HG02571 (cell line): ENCODE measurements around the gene PTPRN2.

Source experiments
- ATAC-seq: cut with Tn5 transposase; IDR thresholded peaks from one replicate; pipeline ENCODE4 v1.9.1; 2021; ENCODE audit warnings: mild to moderate bottlenecking, moderate library complexity; ENCODE audit not compliant: unreplicated experiment

Gene PTPRN2

DNA sequence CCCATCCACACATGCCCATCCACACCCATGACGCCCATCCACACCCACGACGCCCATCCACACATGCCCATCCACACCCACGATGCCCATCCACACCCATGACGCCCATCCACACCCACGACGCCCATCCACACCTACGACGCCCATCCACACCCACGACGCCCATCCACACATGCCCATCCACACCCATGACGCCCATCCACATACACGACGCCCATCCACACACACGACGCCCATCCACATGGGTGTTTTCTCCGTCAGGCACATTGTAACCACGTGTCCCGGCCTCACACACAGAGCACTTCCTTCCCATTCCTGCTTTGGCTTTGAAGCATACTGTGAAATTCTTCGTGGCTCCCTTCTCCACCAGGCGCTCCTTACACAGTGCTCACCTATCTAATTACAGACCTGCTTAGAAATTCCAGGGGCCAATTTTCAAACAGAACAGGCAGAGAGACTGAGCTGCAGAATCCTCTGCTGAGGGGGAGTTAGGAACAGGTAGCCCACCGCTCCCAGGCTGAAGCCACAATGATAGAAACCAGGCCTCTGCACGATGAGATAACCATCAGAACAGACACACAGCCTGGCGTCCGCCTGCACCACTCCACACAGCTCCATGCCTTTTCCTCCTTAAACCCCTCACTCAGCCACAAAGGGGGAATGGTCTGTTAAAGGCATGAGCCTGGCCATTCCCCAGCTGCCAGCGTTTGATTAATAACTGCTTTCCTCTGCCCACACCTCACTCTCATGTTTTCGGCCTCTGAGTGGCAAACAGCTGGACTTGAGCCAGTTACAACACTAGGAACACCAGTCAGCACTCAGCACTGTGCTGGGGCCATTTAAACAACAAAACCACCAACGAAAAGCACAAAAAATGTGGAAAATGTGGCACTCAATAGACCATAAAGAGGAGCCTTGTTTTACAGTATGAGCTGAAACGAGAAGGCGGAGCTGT, 501.6 kb downstream of the PTPRN2 start:
- ATAC-seq = no peak

DNA sequence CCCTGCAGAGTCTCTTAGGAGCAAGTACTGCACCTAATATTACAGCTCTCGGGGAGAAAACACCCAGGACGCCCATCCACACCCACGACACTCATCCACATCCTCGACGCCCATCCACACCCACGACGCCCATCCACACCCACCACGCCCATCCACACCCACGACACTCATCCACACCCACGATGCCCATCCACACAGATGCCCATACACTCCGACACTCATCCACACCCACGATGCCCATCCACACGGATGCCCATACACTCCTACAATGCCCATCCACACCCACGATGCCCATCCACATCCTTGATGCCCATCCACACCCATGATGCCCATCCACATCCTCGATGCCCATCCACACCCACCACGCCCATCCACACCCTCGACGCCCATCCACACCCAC, 503.1 kb downstream of the PTPRN2 start:
- no peak for ATAC-seq

DNA sequence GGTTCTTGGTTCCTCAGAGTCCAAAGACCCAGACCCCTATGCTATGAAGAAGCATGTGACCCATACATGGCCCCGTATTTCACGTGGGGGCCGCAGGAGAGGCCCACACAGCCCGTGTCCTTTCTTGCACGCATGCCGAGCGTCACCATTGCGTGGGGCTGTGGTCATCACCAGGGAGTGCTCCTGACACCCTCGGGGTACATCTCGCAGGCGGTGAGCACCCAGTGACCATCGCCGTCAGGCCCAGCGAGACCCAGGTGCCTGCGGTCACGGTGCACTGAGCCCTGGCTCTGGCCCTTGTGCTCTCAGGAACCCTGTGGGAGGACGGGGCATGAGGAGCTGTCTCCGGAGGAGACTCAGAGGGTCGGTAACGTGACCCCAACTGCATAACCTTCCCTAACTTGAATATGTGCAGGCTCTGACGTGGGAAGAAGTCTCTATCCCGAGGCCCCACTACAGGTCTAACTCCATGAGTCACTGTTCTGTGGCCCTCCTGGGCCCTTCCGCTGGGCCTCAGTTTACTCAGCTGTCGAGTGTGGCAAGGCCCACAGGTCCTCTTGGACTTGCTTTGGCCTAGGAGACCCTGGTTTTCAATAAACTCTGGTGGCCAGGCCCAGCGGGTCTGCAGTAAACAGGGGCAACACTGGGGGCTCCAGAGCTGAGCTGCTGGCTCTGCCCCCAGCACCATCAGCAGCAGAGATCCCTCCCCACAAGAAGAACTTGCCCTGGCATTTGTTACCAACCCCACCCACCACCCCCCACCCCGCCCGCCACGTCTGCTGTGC, 503.9 kb downstream of the PTPRN2 start:
- ATAC-seq = no peak

DNA sequence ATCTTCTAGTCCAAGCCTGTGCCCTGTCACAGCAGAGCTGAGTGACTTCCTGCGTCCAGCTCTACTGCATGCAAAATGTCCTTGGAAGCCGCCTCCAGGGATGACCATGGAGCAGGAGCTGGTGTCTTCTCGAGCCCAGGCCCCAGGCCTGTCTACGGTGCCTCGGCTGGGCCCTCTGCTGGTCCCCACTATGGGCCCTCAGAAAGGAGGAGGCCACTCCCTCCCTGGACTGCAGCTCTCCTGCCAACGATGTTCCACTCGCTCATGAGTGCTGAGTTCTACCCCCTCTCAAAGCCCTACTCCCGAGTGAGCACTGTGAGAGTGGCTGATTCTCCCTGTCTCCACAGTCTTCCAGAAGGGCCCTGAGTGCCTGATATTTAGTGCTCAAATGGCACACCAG, 504.9 kb downstream of the PTPRN2 start:
- ATAC-seq = no peak

DNA sequence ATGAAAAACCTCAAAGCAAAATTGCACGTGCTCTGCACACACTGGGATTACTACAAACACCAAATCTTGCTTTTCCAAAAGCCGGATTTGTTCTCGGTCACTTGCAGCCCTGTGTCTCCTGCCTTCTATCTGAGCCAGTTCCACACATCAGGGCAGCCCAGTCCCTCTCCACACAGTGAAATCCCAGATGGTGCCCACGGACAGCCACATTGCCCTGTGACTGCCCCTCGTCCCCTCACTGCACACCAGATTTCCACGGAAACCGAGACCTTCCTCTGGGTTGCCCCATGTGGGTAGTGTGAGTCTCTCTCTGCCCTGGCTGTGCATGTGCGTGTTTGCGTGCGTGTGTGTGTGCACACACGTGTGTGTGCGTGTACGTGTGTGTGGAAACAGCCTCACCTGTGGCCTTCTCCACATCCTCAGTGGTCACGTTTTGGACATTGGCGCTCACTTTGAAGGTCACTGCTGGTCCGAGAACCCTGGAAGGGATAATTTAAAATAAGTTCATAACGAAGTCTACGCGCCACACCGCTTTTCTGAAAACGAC, 506.7 kb downstream of the PTPRN2 start:
- no peak for ATAC-seq

DNA sequence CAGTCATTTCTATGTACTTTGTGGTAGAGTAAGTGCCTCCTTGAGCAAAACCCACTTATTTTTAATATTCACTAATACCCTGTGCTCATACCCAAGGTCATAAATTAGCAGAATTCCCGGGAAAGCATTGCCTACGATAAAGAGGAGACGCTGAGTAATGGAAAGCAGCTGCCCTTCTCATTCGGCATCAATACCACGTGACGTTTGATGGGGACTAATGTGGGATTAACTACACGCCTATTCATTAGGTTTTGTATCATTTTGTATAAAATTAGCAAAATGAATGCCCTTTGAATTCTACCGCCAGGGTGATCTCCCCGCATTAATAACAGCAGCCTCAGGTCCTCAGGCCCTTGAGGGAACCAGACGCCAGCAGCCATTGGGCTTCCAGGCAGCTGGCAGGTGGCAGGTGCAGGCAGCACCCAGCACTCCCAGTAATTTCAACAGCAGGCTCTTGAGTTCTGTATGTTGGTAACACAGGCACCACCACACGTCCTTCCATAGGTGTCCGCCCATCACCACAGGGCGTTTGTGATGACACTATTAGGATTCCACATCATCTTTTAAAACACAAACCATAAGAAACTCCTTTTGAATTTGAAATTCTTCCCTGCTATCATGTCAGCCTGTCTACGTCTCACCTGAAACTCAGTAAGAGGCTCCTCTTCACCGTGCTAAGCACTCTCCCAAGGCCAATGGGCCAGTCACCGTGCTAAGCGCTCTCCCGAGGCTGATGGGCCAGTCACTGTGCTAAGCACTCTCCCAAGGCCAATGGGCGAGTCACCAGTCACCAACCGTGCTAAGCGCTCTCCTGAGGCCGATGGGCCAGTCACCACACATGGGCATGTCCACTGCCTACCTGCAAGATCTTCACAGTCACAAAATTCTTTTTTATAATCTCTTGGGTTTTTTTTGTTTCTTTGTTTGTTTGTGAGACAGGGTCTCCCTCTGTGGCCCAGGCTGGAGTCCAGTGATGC, 509.4 kb downstream of the PTPRN2 start:
- ATAC-seq = no peak

DNA sequence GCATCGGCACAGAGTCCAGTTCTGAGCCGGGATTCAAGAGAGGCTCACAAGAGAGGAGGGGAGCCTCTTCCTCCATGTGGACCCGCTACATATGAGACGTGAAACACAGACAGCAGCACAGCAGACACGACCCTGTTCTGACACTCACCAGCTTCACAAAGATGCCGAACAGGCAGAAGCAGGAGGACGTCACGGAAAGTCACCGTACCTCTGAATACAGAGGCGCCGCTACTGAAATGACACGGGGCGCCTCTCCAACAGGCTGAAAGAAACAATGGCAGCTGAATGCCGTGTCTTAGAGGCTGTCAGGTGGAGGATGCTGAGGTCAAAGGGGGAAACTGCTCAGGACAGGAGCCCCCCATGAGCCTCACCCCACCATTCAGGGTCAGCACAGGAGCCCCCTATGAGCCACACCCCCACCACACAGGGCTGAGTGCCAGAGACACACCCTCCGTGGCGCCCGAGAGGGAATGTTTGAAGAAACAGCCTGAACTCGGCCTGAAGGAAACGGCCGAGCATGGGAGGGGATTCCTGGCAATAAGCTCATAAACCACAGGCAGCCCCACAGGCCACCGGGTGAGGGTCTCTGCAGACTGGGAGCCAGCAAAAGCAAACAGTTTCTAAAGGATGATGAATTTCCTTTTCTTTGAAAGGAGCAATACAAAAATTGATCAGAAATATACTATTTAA, 510.3 kb downstream of the PTPRN2 start:
- no peak for ATAC-seq

DNA sequence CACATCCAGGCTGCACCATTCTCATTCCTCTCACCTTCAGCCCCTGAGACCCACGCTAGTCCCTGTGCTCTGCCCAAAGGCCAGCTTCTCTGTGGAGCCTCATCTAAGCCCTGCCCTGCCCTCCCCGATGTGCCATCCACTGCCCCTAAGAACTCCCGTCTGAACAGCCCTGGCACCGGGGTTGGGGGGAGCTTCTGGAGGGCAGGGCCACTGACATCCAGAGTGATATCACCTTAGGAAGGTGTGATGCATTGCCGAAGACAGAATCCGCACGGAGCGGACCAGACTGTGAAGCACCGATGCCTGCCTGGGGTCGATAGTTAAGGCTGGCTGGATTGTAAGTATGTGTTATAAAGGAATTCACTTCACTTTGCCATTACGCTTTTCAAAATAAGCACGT, 511.0 kb downstream of the PTPRN2 start:
- no peak for ATAC-seq

DNA sequence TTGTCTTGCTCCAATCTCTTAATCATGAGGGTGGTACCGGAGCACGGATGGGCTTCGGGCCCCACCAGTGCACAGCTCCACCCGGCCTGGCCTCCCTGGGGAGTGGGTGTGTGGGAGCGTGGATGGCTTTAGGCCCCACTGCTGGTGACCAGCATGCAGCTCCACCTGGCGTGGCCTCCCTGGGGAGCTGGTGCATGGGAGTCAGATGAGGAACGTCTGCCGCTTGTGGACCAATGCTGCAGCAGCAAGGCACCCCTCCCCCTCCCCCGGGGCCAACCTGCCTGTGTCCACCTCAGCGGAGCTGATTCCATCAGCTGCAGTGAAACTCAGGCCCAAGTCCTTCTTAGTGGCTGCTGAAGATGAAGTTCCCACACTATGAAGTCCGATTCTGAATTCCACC, 511.4 kb downstream of the PTPRN2 start:
- no peak for ATAC-seq

DNA sequence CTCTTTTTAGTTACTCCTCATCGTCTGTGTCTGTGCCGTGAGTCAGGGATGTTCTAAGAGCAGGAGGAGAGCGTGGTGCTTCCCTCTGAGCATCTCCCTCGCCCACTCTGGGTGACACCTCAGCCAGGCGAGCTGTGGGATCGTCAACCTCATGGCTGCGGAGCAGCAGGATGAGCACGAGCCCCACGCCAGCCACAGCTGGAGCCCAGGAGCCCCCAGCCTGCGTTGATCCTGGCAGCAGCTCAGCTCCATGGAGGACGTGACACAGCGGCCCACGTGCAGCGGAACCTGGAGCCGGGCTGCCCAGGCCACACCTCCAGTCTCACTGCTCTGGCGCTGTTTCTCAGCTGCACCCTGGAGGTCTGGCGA, 512.0 kb downstream of the PTPRN2 start:
- no peak for ATAC-seq

DNA sequence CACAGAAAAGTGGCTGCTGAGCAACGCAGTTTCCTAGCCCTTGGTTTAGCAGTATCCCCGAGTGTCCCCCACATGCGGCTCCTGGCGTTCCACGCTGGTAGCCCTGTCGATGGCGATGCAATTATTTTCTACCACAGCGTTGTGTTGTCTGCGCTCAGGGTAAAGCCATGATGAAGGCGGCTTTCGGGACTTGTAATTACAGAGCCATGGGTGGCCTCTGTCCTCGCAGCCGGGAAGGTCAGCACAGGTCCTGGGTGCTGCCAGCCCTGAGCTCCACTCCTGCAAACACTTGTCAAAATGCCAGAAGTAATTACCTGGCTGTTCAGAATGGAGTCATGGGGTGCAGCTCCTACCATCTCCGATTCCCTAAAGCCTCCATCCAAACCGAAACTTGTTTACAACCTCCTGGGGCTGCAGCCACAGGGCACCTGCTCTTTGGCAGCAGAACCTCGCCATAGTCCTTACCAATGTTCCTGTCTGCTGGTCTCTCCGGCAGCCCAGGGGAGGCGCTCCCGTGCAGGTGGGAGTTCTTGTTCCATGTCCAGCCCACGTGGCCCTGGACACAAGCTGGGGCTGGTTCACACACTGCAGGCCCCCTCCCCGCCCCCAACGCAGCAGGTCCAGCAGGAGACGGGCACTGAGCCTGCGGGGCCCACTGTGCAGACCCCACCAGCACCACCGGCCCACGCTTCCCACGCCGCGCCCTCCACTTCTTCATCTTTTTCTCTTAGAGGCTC, 512.6 kb downstream of the PTPRN2 start:
- no peak for ATAC-seq

DNA sequence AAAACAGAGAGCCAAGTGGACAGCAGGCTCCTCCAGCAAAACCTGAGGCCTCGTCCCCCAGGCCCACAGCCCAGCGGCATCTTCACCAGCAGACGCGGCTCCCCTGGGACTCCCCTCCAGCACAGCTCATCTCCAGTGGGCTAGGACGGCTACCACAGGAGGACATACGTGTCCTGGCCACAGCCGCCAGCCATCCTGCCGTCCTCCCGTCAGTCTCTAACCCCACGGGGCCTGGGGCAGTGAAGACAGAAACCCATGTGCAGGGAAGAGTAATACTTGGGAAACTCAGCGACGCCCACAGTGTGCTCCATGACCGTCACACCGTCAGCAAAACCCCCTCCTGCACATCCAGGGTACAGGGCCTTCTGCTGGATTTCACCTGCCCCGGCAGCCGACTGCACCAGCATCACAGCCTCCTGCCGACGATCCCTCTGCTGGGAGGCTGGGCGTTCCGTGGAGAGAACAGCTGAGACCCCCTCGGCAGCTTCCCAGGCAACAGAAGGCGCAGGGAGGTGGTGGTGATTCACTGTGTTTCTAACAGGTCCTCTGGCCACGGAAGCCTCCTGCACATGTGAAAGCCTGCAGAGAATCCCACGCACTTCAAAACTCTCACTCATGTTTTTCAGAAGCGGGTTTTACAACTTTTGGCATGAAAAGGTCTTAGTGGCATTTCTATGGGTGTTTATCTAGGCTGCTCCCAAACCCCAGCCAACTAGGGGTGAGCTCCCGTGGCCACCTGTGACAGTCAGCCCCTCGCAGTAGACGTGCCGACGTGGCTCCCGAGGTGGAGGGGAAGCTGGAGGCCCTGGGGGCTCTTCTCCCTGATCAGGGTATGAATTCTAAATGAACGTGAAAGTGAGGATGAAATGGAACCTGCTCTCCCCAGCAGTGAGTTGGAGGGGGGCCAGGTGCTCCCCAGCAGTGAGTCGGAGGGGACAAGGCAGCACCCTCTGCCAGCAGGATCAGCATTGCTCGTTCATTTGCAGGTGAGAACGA, 513.5 kb downstream of the PTPRN2 start:
- no peak for ATAC-seq

DNA sequence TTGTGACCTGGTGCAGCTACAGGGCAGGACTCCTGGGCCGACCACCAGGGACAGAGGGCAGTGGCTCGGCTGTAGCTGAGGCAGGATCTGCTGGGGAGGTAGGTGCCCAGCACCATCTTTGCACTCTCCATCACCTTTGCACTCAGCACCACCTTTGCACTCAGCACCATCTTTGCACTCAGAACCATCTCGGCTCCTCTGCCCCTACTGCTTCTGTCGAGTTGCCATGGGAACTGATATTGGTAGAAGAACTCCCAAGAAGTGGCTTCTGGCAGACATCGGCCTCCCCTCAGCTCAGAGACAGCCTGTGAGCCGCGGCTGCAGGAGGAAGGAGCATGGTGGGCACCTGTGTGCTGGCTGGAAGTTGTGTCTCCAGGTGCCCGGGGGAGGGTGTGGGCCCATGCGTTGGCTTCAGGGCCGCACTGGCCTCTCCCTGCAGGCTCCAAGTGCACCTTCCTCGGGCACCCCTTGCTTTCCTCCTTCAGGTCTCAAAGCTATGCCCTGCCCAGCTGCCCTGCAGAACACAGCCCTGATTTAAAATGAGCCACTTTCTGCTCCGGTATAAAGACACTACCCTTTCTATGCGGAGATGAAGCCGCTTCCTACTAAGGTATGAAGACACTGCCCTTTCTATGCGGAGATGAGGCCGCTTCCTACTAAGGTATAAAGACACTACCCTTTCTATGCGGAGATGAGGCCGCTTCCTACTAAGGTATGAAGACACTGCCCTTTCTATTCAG, 514.5 kb downstream of the PTPRN2 start:
- no peak for ATAC-seq

DNA sequence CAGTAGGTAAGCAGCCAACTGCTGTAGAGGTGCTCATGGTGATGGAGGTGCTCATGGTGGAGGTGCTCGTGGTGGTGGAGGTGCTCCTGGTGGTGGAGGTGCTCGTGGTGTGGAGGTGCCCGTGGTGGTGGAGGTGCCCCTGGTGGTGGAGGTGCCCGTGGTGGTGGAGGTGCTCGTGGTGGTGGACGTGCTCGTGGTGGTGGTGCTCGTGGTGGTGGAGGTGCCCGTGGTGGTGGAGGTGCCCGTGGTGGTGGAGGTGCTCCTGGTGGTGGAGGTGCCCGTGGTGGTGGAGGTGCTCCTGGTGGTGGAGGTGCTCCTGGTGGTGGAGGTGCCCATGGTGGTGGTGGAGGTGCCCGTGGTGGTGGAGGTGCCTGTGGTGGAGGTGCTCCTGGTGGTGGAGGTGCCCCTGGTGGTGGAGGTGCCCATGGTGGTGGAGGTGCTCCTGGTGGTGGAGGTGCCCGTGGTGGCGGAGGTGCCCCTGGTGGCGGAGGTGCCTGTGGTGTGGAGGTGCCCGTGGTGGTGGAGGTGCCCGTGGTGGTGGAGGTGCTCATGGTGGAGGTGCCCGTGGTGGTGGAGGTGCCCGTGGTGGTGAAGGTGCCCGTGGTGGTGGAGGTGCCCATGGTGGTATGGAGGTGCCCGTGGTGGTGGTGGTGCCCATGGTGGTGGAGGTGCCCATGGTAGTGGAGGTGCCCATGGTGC, 517.3 kb downstream of the PTPRN2 start:
- ATAC-seq = no peak

DNA sequence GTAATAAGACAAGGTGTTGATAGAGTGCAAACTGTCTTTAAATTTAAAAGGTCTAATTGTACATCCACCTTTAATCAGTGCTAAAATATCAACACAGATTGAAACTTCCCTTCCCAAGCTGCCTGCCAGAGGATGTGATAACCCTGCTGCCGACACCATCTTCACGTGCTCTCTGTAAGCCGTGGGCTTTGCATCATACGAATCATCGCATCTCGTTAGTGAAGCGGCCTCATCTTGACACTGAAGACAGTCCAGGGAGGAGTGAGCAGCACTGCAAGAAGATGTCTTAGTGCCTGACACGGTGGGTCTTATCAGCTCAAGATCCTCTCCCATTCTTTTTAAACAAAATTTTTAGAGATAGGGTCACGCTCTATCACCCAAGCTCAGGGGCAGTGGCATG, 518.8 kb downstream of the PTPRN2 start:
- no peak for ATAC-seq

DNA sequence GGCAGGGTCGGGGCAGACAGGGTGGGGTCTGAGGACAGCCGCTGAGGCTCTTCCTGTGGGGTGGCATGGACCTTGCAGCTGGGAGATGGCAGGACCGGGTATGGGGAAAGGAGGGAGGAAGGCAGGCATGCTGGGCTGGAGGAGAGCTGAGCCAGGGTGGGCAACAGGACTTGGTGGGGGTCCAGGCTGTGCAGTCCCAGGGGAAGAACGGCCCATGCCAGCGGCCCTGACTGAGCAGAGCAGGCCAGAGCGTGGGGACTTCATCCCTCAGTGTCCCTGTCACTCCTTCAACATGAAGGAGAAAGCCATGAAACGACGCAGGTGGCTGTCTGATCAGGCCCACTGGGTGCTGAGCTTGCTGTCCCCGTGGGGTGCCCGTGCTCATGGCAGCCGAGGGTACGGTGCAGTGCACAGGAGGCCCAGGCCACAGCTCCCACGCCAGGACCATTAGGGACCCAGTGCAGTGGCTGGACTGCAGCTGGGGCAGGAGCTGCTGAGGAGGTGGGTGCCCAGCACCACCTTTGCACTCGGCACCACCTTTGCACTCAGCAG, 519.6 kb downstream of the PTPRN2 start:
- no peak for ATAC-seq
